OCI-LY1 (cell line): ENCODE data around the gene GCKR.

Experiments
- CTCF ChIP-seq: fragments of 200-600 bp; sonication (generic), shearing (Covaris generic); IDR thresholded peaks from 2 replicates; pipeline ENCODE4 v1.5.1; 2017; ENCODE audit warnings: mild to moderate bottlenecking, antibody characterized with exemption, low read length, moderate library complexity, mixed read lengths
- EZH2 ChIP-seq: fragments of 200-600 bp; sonication (generic), shearing (Covaris generic); IDR thresholded peaks from 2 replicates; pipeline ENCODE4 v1.8.0; 2017; ENCODE audit warnings: borderline replicate concordance, mixed run types, mild to moderate bottlenecking, antibody characterized with exemption, low read length, moderate library complexity, mixed read lengths

GRCh38 chr2:27571681-27572080 is 75.0 kb downstream of the GCKR start:
- TF ChIP-seq EZH2 (no peak), CTCF (no peak)
